HK-2 (cell line): ENCODE measurements around the gene GRIN2A.

Experiments
- DNase-seq: peaks from one replicate; pipeline ENCODE4 v3.0.0-alpha.2; 2018; ENCODE audit not compliant: unreplicated experiment

The GRIN2A gene

GRCh38 chr16:10130538-10130937 is 51.7 kb downstream of the GRIN2A start:
- DNase-seq = no peak

GRCh38 chr16:10128397-10129258 is 53.6 kb downstream of the GRIN2A start:
- DNase-seq = no peak

GRCh38 chr16:10126686-10127085 is 55.5 kb downstream of the GRIN2A start:
- DNase-seq = no peak

GRCh38 chr16:10123141-10123540 is 59.1 kb downstream of the GRIN2A start:
- no peak for DNase-seq

GRCh38 chr16:10122546-10122945 is 59.7 kb downstream of the GRIN2A start:
- DNase-seq = no peak

GRCh38 chr16:10121897-10122425 is 60.3 kb downstream of the GRIN2A start:
- DNase-seq = no peak

GRCh38 chr16:10121491-10121890 is 60.7 kb downstream of the GRIN2A start:
- DNase-seq = no peak

GRCh38 chr16:10120953-10121352 is 61.3 kb downstream of the GRIN2A start:
- DNase-seq = no peak

- no peak for DNase-seq
Observed at GRCh38 chr16:10114409-10114808, 67.8 kb downstream of the GRIN2A start.

GRCh38 chr16:10113248-10113647 is 69.0 kb downstream of the GRIN2A start:
- no peak for DNase-seq

- no peak for DNase-seq
Observed at GRCh38 chr16:10112021-10112420, 70.2 kb downstream of the GRIN2A start.

- DNase-seq = no peak
Observed at GRCh38 chr16:10111156-10111761, 71.0 kb downstream of the GRIN2A start.

- DNase-seq = no peak
Observed at GRCh38 chr16:10110552-10110951, 71.7 kb downstream of the GRIN2A start.

- DNase-seq = no peak
Observed at GRCh38 chr16:10107081-10107480, 75.1 kb downstream of the GRIN2A start.

- no peak for DNase-seq
Observed at GRCh38 chr16:10103700-10104099, 78.5 kb downstream of the GRIN2A start.

GRCh38 chr16:10103118-10103517 is 79.1 kb downstream of the GRIN2A start:
- no peak for DNase-seq

- DNase-seq = no peak
Observed at GRCh38 chr16:10100829-10101228, 81.4 kb downstream of the GRIN2A start.

- no peak for DNase-seq
Observed at GRCh38 chr16:10098991-10099390, 83.2 kb downstream of the GRIN2A start.

- no peak for DNase-seq
Observed at GRCh38 chr16:10097271-10097670, 85.0 kb downstream of the GRIN2A start.

- DNase-seq = no peak
Observed at GRCh38 chr16:10093576-10093975, 88.7 kb downstream of the GRIN2A start.

GRCh38 chr16:10090816-10091215 is 91.4 kb downstream of the GRIN2A start:
- DNase-seq = no peak

- DNase-seq = no peak
Observed at GRCh38 chr16:10088380-10088793, 93.8 kb downstream of the GRIN2A start.

- DNase-seq = no peak
Observed at GRCh38 chr16:10087151-10087550, 95.1 kb downstream of the GRIN2A start.
